Astrocyte of the spinal cord (primary cell): Measurements from ENCODE around the gene JUP.

Experiments used
- DNase-seq: peaks from one replicate; pipeline ENCODE4 v3.0.0; 2011; ENCODE audit warnings: low read depth, low spot score
- H3K4me3 ChIP-seq: 2 replicates; pipeline ENCODE4 v1.5.1; 2011; ENCODE audit warnings: low read depth, mild to moderate bottlenecking, low read length, moderate library complexity
- CTCF ChIP-seq: IDR thresholded peaks from 2 replicates; pipeline ENCODE4 v1.5.1; 2012; ENCODE audit warnings: low read depth, mild to moderate bottlenecking, low read length, inconsistent platforms
- in situ Hi-C: cut with HindIII; loops from 2 replicates; pipeline ENCODE4 v1.10.0; 2017; ENCODE audit warnings: low sequenced_read_pairs

Gene JUP

GRCh38 chr17:41772586-41773189 is 13.8 kb downstream of the JUP start:
- TF ChIP-seq CTCF = no peak
- no peak for DNase-seq
- in situ Hi-C loops = no loop called here
- H3K4me3 ChIP-seq = no peak overlapping the region

GRCh38 chr17:41772218-41772585 is 14.3 kb downstream of the JUP start:
- in situ Hi-C loops = no loop called here
- no peak for DNase-seq
- no peak for TF ChIP-seq CTCF
- no peak overlapping the region for H3K4me3 ChIP-seq

- no peak for DNase-seq
- TF ChIP-seq CTCF = no peak
- no peak overlapping the region for H3K4me3 ChIP-seq
- in situ Hi-C loops = no loop called here
These were observed 14.9 kb downstream of the JUP start for GRCh38 chr17:41771389-41772206.

GRCh38 chr17:41769985-41770384 is 16.5 kb downstream of the JUP start:
- in situ Hi-C loops = no loop called here
- no peak overlapping the region for H3K4me3 ChIP-seq
- no peak for DNase-seq
- TF ChIP-seq CTCF = no peak

- DNase-seq = no peak
- in situ Hi-C loops = no loop called here
- H3K4me3 ChIP-seq = no peak overlapping the region
- no peak for TF ChIP-seq CTCF
These were observed 17.1 kb downstream of the JUP start for GRCh38 chr17:41769346-41769862.

- no peak overlapping the region for H3K4me3 ChIP-seq
- no peak for TF ChIP-seq CTCF
- in situ Hi-C loops = no loop called here
- no peak for DNase-seq
These were observed 17.7 kb downstream of the JUP start for GRCh38 chr17:41768682-41769288.
